GM12878 (cell line): ENCODE results near the gene ZNF227. TPM values are rescaled to one million over a fixed set of nuclear protein-coding genes. Genes with fewer than 3 reads are reported as not detected.

ENCODE experiments used
- CBFB ChIP-seq: IDR thresholded peaks from 2 replicates; pipeline ENCODE4 v1.6.1; 2016; ENCODE audit warnings: antibody characterized with exemption, low read depth
- CHD4 ChIP-seq: fragments of 200-600 bp; sonication (generic); IDR thresholded peaks from 2 replicates; pipeline ENCODE4 v1.6.1; 2016; ENCODE audit warnings: mild to moderate bottlenecking
- DPF2 ChIP-seq: fragments of 450-650 bp; IDR thresholded peaks from 2 replicates; pipeline ENCODE4 v1.6.1; 2017; ENCODE audit warnings: mild to moderate bottlenecking
- FOXM1 ChIP-seq: IDR thresholded peaks from 2 replicates; pipeline ENCODE4 v1.6.1; 2012; ENCODE audit warnings: low read depth, mild to moderate bottlenecking, inconsistent platforms, low read length, moderate library complexity
- LARP7 ChIP-seq: fragments of 450-650 bp; IDR thresholded peaks from 2 replicates; pipeline ENCODE4 v1.6.1; 2017; ENCODE audit warnings: mild to moderate bottlenecking
- MEF2B ChIP-seq: fragments of 450-650 bp; IDR thresholded peaks from 2 replicates; pipeline ENCODE4 v1.6.1; 2018; ENCODE audit warnings: mild to moderate bottlenecking, moderate library complexity; ENCODE audit not compliant: partially characterized antibody, poor library complexity, severe bottlenecking
- NR2F1 ChIP-seq: fragments of 450-650 bp; conservative IDR thresholded peaks from 2 replicates; pipeline ENCODE4 v1.6.1; 2017; ENCODE audit warnings: mild to moderate bottlenecking
- PAX5 ChIP-seq: IDR thresholded peaks from 2 replicates; pipeline ENCODE4 v1.6.1; 2011; ENCODE audit warnings: low read depth, low read length, borderline replicate concordance
- PAX8 ChIP-seq: fragments of 450-650 bp; IDR thresholded peaks from 2 replicates; pipeline ENCODE4 v1.6.1; 2017; ENCODE audit warnings: mild to moderate bottlenecking, moderate library complexity
- POLR2AphosphoS2 ChIP-seq: IDR thresholded peaks from 2 replicates; pipeline ENCODE4 v1.6.1; 2011; ENCODE audit warnings: low read depth, mild to moderate bottlenecking, low read length, improper control_type of control experiment, moderate library complexity
- RELA ChIP-seq: fragments of 450-650 bp; IDR thresholded peaks from 2 replicates; pipeline ENCODE4 v1.8.0; 2014; ENCODE audit warnings: borderline replicate concordance; ENCODE audit not compliant: partially characterized antibody
- SMAD1 ChIP-seq: fragments of 450-650 bp; IDR thresholded peaks from 2 replicates; pipeline ENCODE4 v1.6.1; 2018; ENCODE audit warnings: mild to moderate bottlenecking, low read depth; ENCODE audit not compliant: partially characterized antibody
- SMC3 ChIP-seq: IDR thresholded peaks from 2 replicates; pipeline ENCODE4 v1.6.1; 2011; ENCODE audit warnings: low read length, improper control_type of control experiment, borderline replicate concordance
- SP1 ChIP-seq: IDR thresholded peaks from one replicate; pipeline ENCODE4 v1.6.1; 2011; ENCODE audit warnings: low read depth, low read length
- SUZ12 ChIP-seq: fragments of 200-600 bp; sonication (generic); IDR thresholded peaks from one replicate; pipeline ENCODE4 v1.6.1; 2018; ENCODE audit warnings: antibody characterized with exemption, mild to moderate bottlenecking; ENCODE audit not compliant: unreplicated experiment
- WRNIP1 ChIP-seq: IDR thresholded peaks from 2 replicates; pipeline ENCODE4 v1.6.1; 2011; ENCODE audit warnings: low read depth, low read length, improper control_type of control experiment, borderline replicate concordance
- YBX1 ChIP-seq: fragments of 450-650 bp; IDR thresholded peaks from 2 replicates; pipeline ENCODE4 v1.6.1; 2016; ENCODE audit warnings: antibody characterized with exemption
- ZNF217 ChIP-seq: fragments of 450-650 bp; IDR thresholded peaks from 2 replicates; pipeline ENCODE4 v1.6.1; 2017; ENCODE audit warnings: antibody characterized with exemption, mild to moderate bottlenecking
- polyA plus RNA-seq, 11 experiments: library from polyadenylated mRNA; depleted of rRNA in 4 of 11; unstranded in 6 of 11; stranded (reverse) in 5 of 11; fragments of >200 nt; fragmentation: Nextera tagmentation in 4 of 11; fragmentation: Illumina TruSeq in 1 of 11; extraction: Ambion mirVana in 4 of 11; extraction: Trizol in 1 of 11; gene quantifications; 1 replicate in 1 of 11; 2 replicates in 10 of 11; pipeline versions ENCODE4 v1.2.1 to v1.2.3, GENCODE V29; 2011 to 2016; ENCODE audit warnings: inconsistent platforms in 2 of 11, missing spikeins in 2 of 11, low read depth in 1 of 11
- total RNA-seq, 4 experiments: library from RNA; depleted of rRNA in 3 of 4; stranded (reverse); fragments of >200 nt in 3 of 4; fragmentation: Illumina TruSeq in 1 of 4; extraction: Trizol in 1 of 4; gene quantifications; 2 replicates each; pipeline versions ENCODE4 v1.2.1 to v1.2.3, GENCODE V29; 2013 to 2021
- TF ChIP-seq, protein P1 (sequence below): fragments of 150-350 bp; IDR thresholded peaks from 2 replicates; pipeline ENCODE4 v1.6.1; 2016; ENCODE audit warnings: low read depth, low read length
- TF ChIP-seq, protein P2 (sequence below): IDR thresholded peaks from 2 replicates; pipeline ENCODE4 v1.6.1; 2012; ENCODE audit warnings: low read depth, low read length, improper control_type of control experiment
- TF ChIP-seq, protein P3 (sequence below): fragments of 450-650 bp; IDR thresholded peaks from 2 replicates; pipeline ENCODE4 v1.6.1; 2016; ENCODE audit warnings: mild to moderate bottlenecking
- TF ChIP-seq, protein P4 (sequence below): IDR thresholded peaks from 2 replicates; pipeline ENCODE4 v1.6.1; 2011; ENCODE audit warnings: borderline replicate concordance, low read depth, mild to moderate bottlenecking, moderate library complexity, mixed read lengths, low read length; ENCODE audit not compliant: insufficient read depth; ENCODE audit errors: extremely low read length
- TF ChIP-seq, protein P5 (sequence below): fragments of 450-650 bp; IDR thresholded peaks from 2 replicates; pipeline ENCODE4 v1.6.1; 2018; ENCODE audit warnings: borderline replicate concordance, mild to moderate bottlenecking; ENCODE audit not compliant: partially characterized antibody

Gene ZNF227
- total and polyA plus RNA-seq, 10 of the 15 experiments (the other 5 are each of a cell fraction or from before 2014, with no cell fraction given) = 4.3 to 22.9 (median 13.0) TPM

DNA sequence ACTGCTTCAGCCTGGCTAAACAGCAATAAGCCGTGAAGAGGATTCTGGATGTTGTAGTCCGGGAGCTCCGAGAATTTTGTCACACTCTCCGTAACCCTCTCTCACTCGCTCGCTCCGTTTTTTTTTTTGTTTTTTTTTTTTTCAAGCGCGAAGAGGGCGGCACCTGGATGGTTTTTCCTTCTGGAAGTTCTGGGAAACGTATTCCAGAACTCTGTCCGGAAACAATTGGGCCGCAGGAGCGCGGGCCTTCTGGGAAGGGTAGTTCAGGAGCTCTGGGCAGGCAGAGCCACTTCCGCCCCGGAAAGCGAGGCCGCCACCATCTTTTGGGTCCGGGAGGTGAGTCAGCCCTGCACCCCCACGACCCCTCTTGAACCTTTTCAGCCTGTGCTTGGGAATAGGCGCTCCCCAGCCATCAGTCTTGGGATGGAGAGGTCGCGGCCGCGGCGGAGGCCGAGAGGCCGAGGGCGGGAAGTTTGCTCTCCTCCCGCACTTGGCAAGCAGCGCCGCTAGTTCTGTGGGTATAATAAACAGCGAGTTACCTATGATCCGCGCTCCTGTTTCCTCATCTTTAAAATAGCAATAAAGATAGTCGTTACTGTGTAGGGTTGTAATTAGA, at the start of gene ZNF227 (continued):
- TF ChIP-seq SMC3 (no peak), YBX1 (no peak), DPF2 (no peak; the same call in 1 of the 2 replicates), POLR2AphosphoS2 (peak; percentile 83), ZNF217 (no peak), SMAD1 (no peak), PAX5 (no peak), NR2F1 (peak; percentile 76), MEF2B (no peak), SP1 (no peak), SUZ12 (no peak), CBFB (peak; percentile 54; the same call in 1 of the 2 replicates), FOXM1 (no peak), RELA (peak; percentile 43), LARP7 (no peak), WRNIP1 (no peak), PAX8 (no peak), CHD4 (no peak)
- TF ChIP-seq, protein P1, sequence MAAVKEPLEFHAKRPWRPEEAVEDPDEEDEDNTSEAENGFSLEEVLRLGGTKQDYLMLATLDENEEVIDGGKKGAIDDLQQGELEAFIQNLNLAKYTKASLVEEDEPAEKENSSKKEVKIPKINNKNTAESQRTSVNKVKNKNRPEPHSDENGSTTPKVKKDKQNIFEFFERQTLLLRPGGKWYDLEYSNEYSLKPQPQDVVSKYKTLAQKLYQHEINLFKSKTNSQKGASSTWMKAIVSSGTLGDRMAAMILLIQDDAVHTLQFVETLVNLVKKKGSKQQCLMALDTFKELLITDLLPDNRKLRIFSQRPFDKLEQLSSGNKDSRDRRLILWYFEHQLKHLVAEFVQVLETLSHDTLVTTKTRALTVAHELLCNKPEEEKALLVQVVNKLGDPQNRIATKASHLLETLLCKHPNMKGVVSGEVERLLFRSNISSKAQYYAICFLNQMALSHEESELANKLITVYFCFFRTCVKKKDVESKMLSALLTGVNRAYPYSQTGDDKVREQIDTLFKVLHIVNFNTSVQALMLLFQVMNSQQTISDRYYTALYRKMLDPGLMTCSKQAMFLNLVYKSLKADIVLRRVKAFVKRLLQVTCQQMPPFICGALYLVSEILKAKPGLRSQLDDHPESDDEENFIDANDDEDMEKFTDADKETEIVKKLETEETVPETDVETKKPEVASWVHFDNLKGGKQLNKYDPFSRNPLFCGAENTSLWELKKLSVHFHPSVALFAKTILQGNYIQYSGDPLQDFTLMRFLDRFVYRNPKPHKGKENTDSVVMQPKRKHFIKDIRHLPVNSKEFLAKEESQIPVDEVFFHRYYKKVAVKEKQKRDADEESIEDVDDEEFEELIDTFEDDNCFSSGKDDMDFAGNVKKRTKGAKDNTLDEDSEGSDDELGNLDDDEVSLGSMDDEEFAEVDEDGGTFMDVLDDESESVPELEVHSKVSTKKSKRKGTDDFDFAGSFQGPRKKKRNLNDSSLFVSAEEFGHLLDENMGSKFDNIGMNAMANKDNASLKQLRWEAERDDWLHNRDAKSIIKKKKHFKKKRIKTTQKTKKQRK = 0 out of 2 replicates have a peak, but pooled peaks have one; percentile 27
- TF ChIP-seq, protein P2, sequence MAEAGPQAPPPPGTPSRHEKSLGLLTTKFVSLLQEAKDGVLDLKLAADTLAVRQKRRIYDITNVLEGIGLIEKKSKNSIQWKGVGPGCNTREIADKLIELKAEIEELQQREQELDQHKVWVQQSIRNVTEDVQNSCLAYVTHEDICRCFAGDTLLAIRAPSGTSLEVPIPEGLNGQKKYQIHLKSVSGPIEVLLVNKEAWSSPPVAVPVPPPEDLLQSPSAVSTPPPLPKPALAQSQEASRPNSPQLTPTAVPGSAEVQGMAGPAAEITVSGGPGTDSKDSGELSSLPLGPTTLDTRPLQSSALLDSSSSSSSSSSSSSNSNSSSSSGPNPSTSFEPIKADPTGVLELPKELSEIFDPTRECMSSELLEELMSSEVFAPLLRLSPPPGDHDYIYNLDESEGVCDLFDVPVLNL = 0 out of 2 replicates have a peak, but pooled peaks have one; percentile 45
- TF ChIP-seq, protein P3, sequence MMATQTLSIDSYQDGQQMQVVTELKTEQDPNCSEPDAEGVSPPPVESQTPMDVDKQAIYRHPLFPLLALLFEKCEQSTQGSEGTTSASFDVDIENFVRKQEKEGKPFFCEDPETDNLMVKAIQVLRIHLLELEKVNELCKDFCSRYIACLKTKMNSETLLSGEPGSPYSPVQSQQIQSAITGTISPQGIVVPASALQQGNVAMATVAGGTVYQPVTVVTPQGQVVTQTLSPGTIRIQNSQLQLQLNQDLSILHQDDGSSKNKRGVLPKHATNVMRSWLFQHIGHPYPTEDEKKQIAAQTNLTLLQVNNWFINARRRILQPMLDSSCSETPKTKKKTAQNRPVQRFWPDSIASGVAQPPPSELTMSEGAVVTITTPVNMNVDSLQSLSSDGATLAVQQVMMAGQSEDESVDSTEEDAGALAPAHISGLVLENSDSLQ = peak; percentile 26; the same call in 1 of the 2 replicates
- TF ChIP-seq, protein P4, sequence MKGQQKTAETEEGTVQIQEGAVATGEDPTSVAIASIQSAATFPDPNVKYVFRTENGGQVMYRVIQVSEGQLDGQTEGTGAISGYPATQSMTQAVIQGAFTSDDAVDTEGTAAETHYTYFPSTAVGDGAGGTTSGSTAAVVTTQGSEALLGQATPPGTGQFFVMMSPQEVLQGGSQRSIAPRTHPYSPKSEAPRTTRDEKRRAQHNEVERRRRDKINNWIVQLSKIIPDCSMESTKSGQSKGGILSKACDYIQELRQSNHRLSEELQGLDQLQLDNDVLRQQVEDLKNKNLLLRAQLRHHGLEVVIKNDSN = no peak
- TF ChIP-seq, protein P5, sequence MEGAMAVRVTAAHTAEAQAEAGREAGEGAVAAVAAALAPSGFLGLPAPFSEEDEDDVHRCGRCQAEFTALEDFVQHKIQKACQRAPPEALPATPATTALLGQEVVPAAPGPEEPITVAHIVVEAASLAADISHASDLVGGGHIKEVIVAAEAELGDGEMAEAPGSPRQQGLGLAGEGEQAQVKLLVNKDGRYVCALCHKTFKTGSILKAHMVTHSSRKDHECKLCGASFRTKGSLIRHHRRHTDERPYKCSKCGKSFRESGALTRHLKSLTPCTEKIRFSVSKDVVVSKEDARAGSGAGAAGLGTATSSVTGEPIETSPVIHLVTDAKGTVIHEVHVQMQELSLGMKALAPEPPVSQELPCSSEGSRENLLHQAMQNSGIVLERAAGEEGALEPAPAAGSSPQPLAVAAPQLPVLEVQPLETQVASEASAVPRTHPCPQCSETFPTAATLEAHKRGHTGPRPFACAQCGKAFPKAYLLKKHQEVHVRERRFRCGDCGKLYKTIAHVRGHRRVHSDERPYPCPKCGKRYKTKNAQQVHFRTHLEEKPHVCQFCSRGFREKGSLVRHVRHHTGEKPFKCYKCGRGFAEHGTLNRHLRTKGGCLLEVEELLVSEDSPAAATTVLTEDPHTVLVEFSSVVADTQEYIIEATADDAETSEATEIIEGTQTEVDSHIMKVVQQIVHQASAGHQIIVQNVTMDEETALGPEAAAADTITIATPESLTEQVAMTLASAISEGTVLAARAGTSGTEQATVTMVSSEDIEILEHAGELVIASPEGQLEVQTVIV = peak; percentile 64
